ENCODE data around the gene ANTXR1.

DNA sequence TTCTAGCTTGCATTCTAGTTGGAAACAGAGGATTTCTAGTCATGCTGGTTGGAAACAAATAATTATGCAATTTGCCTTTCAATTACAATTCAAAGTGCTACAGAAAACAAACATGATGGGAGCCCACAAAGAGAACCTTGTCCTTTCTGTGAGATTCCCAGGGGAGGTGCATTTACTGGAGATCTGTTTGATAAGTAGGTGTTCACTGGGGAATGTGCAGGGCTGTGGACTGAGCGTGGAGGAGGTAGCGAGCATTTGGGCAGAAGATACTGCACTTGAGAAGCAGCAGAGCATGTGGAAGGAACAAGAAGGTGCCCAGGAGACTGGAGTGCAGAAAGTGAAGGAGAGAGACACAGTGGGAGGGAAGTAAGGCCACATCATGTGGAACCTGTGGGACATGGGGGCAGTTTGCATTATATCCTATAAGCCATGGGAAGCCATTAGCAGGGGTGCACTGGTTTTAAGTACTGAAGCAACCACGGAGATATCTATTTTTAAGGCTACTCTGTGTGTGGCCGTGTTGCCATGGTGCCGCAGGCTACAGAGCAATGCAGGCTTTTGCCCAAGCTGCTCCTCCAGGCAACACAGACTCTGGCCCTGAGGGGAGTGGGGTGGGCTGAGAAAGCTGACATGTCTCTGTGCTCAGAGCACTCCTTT lies 154.0 kb downstream of the ANTXR1 start:
- TF ChIP-seq ZBTB2 (IDR thresholded peaks at IDR 0.05) (no peak), MAFG (tag; conservative IDR thresholded peaks at IDR 0.05) (no peak), CTCF (IDR thresholded peaks at IDR 0.05 in 2 of 3, conservative IDR thresholded peaks at IDR 0.05 in 1 of 3; ENCODE audit: insufficient read depth in 2 of 3, low read depth in 1 of 3, low read length in 3 of 3) (no peak), REST (IDR thresholded peaks at IDR 0.05; ENCODE audit: borderline replicate concordance) (no peak), REST (CRISPR knock-in tag; IDR thresholded peaks at IDR 0.05; ENCODE audit: low read depth) (no peak), EZH2 (IDR thresholded peaks at IDR 0.05; ENCODE audit: borderline replicate concordance, low read depth, low read length) (no peak)
- TF ChIP-seq, protein P1, sequence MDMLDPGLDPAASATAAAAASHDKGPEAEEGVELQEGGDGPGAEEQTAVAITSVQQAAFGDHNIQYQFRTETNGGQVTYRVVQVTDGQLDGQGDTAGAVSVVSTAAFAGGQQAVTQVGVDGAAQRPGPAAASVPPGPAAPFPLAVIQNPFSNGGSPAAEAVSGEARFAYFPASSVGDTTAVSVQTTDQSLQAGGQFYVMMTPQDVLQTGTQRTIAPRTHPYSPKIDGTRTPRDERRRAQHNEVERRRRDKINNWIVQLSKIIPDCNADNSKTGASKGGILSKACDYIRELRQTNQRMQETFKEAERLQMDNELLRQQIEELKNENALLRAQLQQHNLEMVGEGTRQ (CRISPR knock-in tag; IDR thresholded peaks at IDR 0.05), result no peak
